SK-N-SH (cell line): ENCODE measurements around the gene CNGA1. TPM values are rescaled to one million over a fixed set of nuclear protein-coding genes. Genes with fewer than 3 reads are reported as not detected.

Experiments used
- CTCF ChIA-PET: fragments of 300-600, 350-600 bp; formaldehyde crosslinking; extraction: SDS; loops from one replicate; lab custom pipeline; 2021; lab: Yijun Ruan, JAX
- POLR2A ChIA-PET: fragments of 350-600 bp; sonication (Branson Sonifier 250); formaldehyde crosslinking; extraction: SDS; loops from one replicate; lab custom pipeline; 2020; ENCODE audit warnings: antibody characterized with exemption, inconsistent platforms; lab: Yijun Ruan, JAX
- DNase-seq: peaks from one replicate; pipeline ENCODE4 v3.0.0; 2012
- H2AFZ ChIP-seq: fragments of 200-600 bp; sonication (generic); 2 replicates; pipeline ENCODE4 v1.8.1; 2016; ENCODE audit warnings: antibody characterized with exemption, mild to moderate bottlenecking, low read depth
- H3F3A ChIP-seq: fragments of 200-600 bp; sonication (generic); replicated peaks from 2 replicates; pipeline ENCODE3; 2016; ENCODE audit warnings: antibody characterized with exemption, mild to moderate bottlenecking; ENCODE audit not compliant: insufficient read depth
- H3K27ac ChIP-seq, 2 experiments: fragments of 200-500 bp in 1 of 2; fragments of 200-600 bp in 1 of 2; sonication (Bioruptor generic) in 1 of 2; sonication (generic), shearing (Covaris generic) in 1 of 2; 2 replicates each; pipeline versions ENCODE4 v1.5.1 to v1.6.1; 2014 to 2016; ENCODE audit warnings: low read depth in 2 of 2, inconsistent platforms in 1 of 2, low read length in 1 of 2, mild to moderate bottlenecking in 1 of 2, mixed read lengths in 1 of 2
- H3K27me3 ChIP-seq: fragments of 200-600 bp; sonication (generic), shearing (Covaris generic); 2 replicates; pipeline ENCODE4 v1.6.1; 2016; ENCODE audit warnings: mixed run types; ENCODE audit not compliant: insufficient read depth
- H3K36me3 ChIP-seq, 2 experiments: fragments of 200-500 bp in 1 of 2; fragments of 200-600 bp in 1 of 2; sonication (Bioruptor generic) in 1 of 2; sonication (generic) in 1 of 2; replicated peaks in 1 of 2; 2 replicates each; pipeline versions ENCODE3 to v1.5.1; 2014 to 2016; ENCODE audit warnings: low read length in 1 of 2, mild to moderate bottlenecking in 1 of 2; ENCODE audit not compliant: insufficient read depth in 2 of 2, control insufficient read depth in 1 of 2
- H3K4me1 ChIP-seq, 2 experiments: fragments of 200-500 bp in 1 of 2; fragments of 200-600 bp in 1 of 2; sonication (Bioruptor generic) in 1 of 2; sonication (generic), shearing (Covaris generic) in 1 of 2; 2 replicates each; pipeline versions ENCODE4 v1.5.1 to v1.6.1; 2014 to 2016; ENCODE audit warnings: low read depth in 1 of 2, low read length in 1 of 2, mixed run types in 1 of 2; ENCODE audit not compliant: insufficient read depth in 2 of 2, control insufficient read depth in 1 of 2
- H3K4me2 ChIP-seq: fragments of 200-600 bp; sonication (generic), shearing (Covaris generic); 2 replicates; pipeline ENCODE4 v1.6.1; 2017; ENCODE audit warnings: mixed run types
- H3K4me3 ChIP-seq, 2 experiments: fragments of 200-500 bp in 1 of 2; fragments of 200-600 bp in 1 of 2; sonication (Bioruptor generic) in 1 of 2; sonication (generic), shearing (Covaris generic) in 1 of 2; 2 replicates each; pipeline versions ENCODE4 v1.5.1 to v1.8.1; 2014 to 2016; ENCODE audit warnings: low read depth in 2 of 2, inconsistent platforms in 1 of 2, low read length in 1 of 2, mild to moderate bottlenecking in 1 of 2, mixed read lengths in 1 of 2, moderate library complexity in 1 of 2
- H3K79me2 ChIP-seq: fragments of 200-600 bp; sonication (generic); 2 replicates; pipeline ENCODE4 v1.8.1; 2017; ENCODE audit warnings: mild to moderate bottlenecking; ENCODE audit not compliant: insufficient read depth
- H3K9ac ChIP-seq: fragments of 200-600 bp; sonication (generic); 2 replicates; pipeline ENCODE4 v1.6.1; 2017; ENCODE audit warnings: mixed run types
- H3K9me2 ChIP-seq: fragments of 200-600 bp; sonication (generic); 2 replicates; pipeline ENCODE4 v1.6.1; 2017; ENCODE audit warnings: mixed run types
- H3K9me3 ChIP-seq: fragments of 200-600 bp; sonication (generic); 2 replicates; pipeline ENCODE4 v1.6.1; 2017; ENCODE audit warnings: mixed run types, mild to moderate bottlenecking, moderate library complexity
- H4K20me1 ChIP-seq: fragments of 200-600 bp; sonication (generic); 2 replicates; pipeline ENCODE4 v1.6.1; 2017; ENCODE audit warnings: mild to moderate bottlenecking, mixed run types; ENCODE audit not compliant: insufficient read depth
- CHD2 ChIP-seq: fragments of 150-350 bp; IDR thresholded peaks from 2 replicates; pipeline ENCODE4 v1.6.1; 2018; ENCODE audit warnings: low read length; ENCODE audit not compliant: partially characterized antibody
- ELF1 ChIP-seq: IDR thresholded peaks from 2 replicates; pipeline ENCODE4 v1.4.0; 2012
- EP300 ChIP-seq, 2 experiments: IDR thresholded peaks; 2 replicates each; pipeline versions ENCODE4 v1.4.0 to v1.6.1; 2012; ENCODE audit warnings: borderline replicate concordance in 1 of 2, low read depth in 1 of 2, low read length in 1 of 2
- EZH2phosphoT487 ChIP-seq: fragments of 200-600 bp; sonication (generic); IDR thresholded peaks from 2 replicates; pipeline ENCODE4 v1.6.1; 2017; ENCODE audit warnings: low read depth, mixed run types, mild to moderate bottlenecking, antibody characterized with exemption, moderate library complexity, borderline replicate concordance
- FOSL2 ChIP-seq: IDR thresholded peaks from 2 replicates; pipeline ENCODE4 v1.4.0; 2012; ENCODE audit warnings: low read depth, mild to moderate bottlenecking, moderate library complexity, borderline replicate concordance
- FOXM1 ChIP-seq: IDR thresholded peaks from 2 replicates; pipeline ENCODE4 v1.4.0; 2012; ENCODE audit warnings: low read depth, mild to moderate bottlenecking
- IRF3 ChIP-seq: fragments of 150-350 bp; IDR thresholded peaks from 2 replicates; pipeline ENCODE4 v1.6.1; 2016; ENCODE audit warnings: mild to moderate bottlenecking, low read depth, low read length
- POLR2AphosphoS5 ChIP-seq: IDR thresholded peaks from 2 replicates; pipeline ENCODE4 v1.6.1; 2012; ENCODE audit warnings: low read depth, low read length
- RFX5 ChIP-seq: IDR thresholded peaks from 2 replicates; pipeline ENCODE4 v1.6.1; 2012; ENCODE audit warnings: mild to moderate bottlenecking, improper control_type of control experiment, low read length
- RXRA ChIP-seq: IDR thresholded peaks from 2 replicates; pipeline ENCODE4 v1.4.0; 2012; ENCODE audit warnings: low read depth, mild to moderate bottlenecking, borderline replicate concordance
- SIN3A ChIP-seq: IDR thresholded peaks from 2 replicates; pipeline ENCODE4 v1.6.1; 2012; ENCODE audit warnings: low read depth, mild to moderate bottlenecking, low read length, moderate library complexity, borderline replicate concordance
- SMC3 ChIP-seq: IDR thresholded peaks from 2 replicates; pipeline ENCODE4 v1.6.1; 2012; ENCODE audit warnings: low read depth, low read length, improper control_type of control experiment
- TCF12 ChIP-seq: IDR thresholded peaks from 2 replicates; pipeline ENCODE4 v1.4.0; 2012
- TEAD4 ChIP-seq: IDR thresholded peaks from 2 replicates; pipeline ENCODE4 v1.4.0; 2012; ENCODE audit warnings: mild to moderate bottlenecking, borderline replicate concordance; ENCODE audit not compliant: insufficient read depth
- USF2 ChIP-seq: fragments of 150-350 bp; IDR thresholded peaks from 2 replicates; pipeline ENCODE4 v1.6.1; 2017; ENCODE audit warnings: antibody characterized with exemption, low read length, low read depth, borderline replicate concordance
- YY1 ChIP-seq: IDR thresholded peaks from 2 replicates; pipeline ENCODE4 v1.4.0; 2012; ENCODE audit warnings: low read depth, mild to moderate bottlenecking
- WGBS: methylation state at CpG from one replicate; pipeline ENCODE4 v1.1.6; 2017; ENCODE audit warnings: low lambda C conversion rate; 5-methylcytosine and 5-hydroxymethylcytosine counted together
- polyA plus RNA-seq, 3 experiments: library from polyadenylated mRNA; depleted of rRNA; stranded (reverse); fragments of >200 nt; gene quantifications; 2 replicates each; pipeline ENCODE4 v1.2.3, GENCODE V29; 2012
- TF ChIP-seq, protein P1 (sequence below): IDR thresholded peaks from 2 replicates; pipeline ENCODE4 v1.4.0; 2012; ENCODE audit warnings: low read depth, borderline replicate concordance
- TF ChIP-seq, protein P2 (sequence below): IDR thresholded peaks from 2 replicates; pipeline ENCODE4; 2012
- TF ChIP-seq, protein P3 (sequence below): IDR thresholded peaks from 2 replicates; pipeline ENCODE4 v1.6.1; 2012; ENCODE audit warnings: mild to moderate bottlenecking, low read depth, low read length, moderate library complexity

The CNGA1 gene
- polyA plus RNA-seq, 1 of the 3 experiments (the other 2 are of a cell fraction): 0.23 TPM

- H3K27ac ChIP-seq: no peak overlapping the region
- H2AFZ ChIP-seq: no peak overlapping the region
- POLR2A ChIA-PET: no interaction called here
- no peaks in the 10 kb centered on the region for H3F3A ChIP-seq
- DNase-seq: no peak
- H3K9ac ChIP-seq: no peak overlapping the region
- TF ChIP-seq SIN3A: no peak
- no peak for TF ChIP-seq SMC3
- TF ChIP-seq, protein P1, sequence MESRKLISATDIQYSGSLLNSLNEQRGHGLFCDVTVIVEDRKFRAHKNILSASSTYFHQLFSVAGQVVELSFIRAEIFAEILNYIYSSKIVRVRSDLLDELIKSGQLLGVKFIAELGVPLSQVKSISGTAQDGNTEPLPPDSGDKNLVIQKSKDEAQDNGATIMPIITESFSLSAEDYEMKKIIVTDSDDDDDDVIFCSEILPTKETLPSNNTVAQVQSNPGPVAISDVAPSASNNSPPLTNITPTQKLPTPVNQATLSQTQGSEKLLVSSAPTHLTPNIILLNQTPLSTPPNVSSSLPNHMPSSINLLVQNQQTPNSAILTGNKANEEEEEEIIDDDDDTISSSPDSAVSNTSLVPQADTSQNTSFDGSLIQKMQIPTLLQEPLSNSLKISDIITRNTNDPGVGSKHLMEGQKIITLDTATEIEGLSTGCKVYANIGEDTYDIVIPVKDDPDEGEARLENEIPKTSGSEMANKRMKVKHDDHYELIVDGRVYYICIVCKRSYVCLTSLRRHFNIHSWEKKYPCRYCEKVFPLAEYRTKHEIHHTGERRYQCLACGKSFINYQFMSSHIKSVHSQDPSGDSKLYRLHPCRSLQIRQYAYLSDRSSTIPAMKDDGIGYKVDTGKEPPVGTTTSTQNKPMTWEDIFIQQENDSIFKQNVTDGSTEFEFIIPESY: no peak
- TF ChIP-seq USF2: no peak
- TF ChIP-seq POLR2AphosphoS5: no peak
- no peak for TF ChIP-seq IRF3
- no peak for TF ChIP-seq ELF1
- TF ChIP-seq, protein P2, sequence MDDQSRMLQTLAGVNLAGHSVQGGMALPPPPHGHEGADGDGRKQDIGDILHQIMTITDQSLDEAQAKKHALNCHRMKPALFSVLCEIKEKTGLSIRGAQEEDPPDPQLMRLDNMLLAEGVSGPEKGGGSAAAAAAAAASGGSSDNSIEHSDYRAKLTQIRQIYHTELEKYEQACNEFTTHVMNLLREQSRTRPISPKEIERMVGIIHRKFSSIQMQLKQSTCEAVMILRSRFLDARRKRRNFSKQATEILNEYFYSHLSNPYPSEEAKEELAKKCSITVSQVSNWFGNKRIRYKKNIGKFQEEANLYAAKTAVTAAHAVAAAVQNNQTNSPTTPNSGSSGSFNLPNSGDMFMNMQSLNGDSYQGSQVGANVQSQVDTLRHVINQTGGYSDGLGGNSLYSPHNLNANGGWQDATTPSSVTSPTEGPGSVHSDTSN: no peak
- TF ChIP-seq RFX5: no peak
- no peak for TF ChIP-seq TEAD4
- TF ChIP-seq, protein P3, sequence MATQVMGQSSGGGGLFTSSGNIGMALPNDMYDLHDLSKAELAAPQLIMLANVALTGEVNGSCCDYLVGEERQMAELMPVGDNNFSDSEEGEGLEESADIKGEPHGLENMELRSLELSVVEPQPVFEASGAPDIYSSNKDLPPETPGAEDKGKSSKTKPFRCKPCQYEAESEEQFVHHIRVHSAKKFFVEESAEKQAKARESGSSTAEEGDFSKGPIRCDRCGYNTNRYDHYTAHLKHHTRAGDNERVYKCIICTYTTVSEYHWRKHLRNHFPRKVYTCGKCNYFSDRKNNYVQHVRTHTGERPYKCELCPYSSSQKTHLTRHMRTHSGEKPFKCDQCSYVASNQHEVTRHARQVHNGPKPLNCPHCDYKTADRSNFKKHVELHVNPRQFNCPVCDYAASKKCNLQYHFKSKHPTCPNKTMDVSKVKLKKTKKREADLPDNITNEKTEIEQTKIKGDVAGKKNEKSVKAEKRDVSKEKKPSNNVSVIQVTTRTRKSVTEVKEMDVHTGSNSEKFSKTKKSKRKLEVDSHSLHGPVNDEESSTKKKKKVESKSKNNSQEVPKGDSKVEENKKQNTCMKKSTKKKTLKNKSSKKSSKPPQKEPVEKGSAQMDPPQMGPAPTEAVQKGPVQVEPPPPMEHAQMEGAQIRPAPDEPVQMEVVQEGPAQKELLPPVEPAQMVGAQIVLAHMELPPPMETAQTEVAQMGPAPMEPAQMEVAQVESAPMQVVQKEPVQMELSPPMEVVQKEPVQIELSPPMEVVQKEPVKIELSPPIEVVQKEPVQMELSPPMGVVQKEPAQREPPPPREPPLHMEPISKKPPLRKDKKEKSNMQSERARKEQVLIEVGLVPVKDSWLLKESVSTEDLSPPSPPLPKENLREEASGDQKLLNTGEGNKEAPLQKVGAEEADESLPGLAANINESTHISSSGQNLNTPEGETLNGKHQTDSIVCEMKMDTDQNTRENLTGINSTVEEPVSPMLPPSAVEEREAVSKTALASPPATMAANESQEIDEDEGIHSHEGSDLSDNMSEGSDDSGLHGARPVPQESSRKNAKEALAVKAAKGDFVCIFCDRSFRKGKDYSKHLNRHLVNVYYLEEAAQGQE: no peak
- no peak for TF ChIP-seq EZH2phosphoT487
- TF ChIP-seq YY1: no peak
- TF ChIP-seq RXRA: no peak
- TF ChIP-seq EP300 (IDR thresholded peaks at IDR 0.05; ENCODE audit: borderline replicate concordance in 1 of 2, low read depth in 1 of 2, low read length in 1 of 2): no peak
- TF ChIP-seq FOXM1: no peak
- TF ChIP-seq CHD2: no peak
- TF ChIP-seq TCF12: no peak
- TF ChIP-seq FOSL2: no peak
- H3K4me1 ChIP-seq: no peaks in the 10 kb centered on the region
- H3K9me2 ChIP-seq: no peaks in the 10 kb centered on the region
- H4K20me1 ChIP-seq: no peaks in the 10 kb centered on the region
- no peak overlapping the region for H3K4me2 ChIP-seq
- H3K36me3 ChIP-seq: no peaks in the 10 kb centered on the region
- H3K27me3 ChIP-seq: no peaks in the 10 kb centered on the region
- 92% methylated on average over 3 of the region's 3 CpGs for WGBS
- no peaks in the 10 kb centered on the region for H3K9me3 ChIP-seq
- H3K4me3 ChIP-seq: no peak overlapping the region
- H3K79me2 ChIP-seq: no peaks in the 10 kb centered on the region
- CTCF ChIA-PET: interaction anchor here (1.0 to 4.4 kb wide), 3 partner anchors 18 to 59 kb away, joined by 3 to 19 read pairs (median 7); no protein-coding TSS in a partner anchor
These were observed 19.5 kb upstream of the CNGA1 start for GRCh38 chr4:48035952-48036351.
